ENCODE results near the gene MACROD2.

- TF ChIP-seq CTCF (IDR thresholded peaks at IDR 0.05) (no peak), ZFX (IDR thresholded peaks at IDR 0.05; ENCODE audit: borderline replicate concordance) (no peak)
Measured at GRCh38 chr20:14576196-14576877, 581.0 kb downstream of the MACROD2 start.
